Brain pericyte (primary cell): ENCODE measurements around the gene CD200.

Experiments
- DNase-seq: peaks from one replicate; pipeline ENCODE4 v3.0.0-alpha.2; 2012; ENCODE audit warnings: low read depth, low spot score

Gene CD200

GRCh38 chr3:112411425-112411824, 78.5 kb downstream of the CD200 start:
- no peak for DNase-seq
